ENCODE data around the gene KRT73. TPM values are rescaled to one million over a fixed set of nuclear protein-coding genes. Genes with fewer than 3 reads are reported as not detected.

Gene KRT73
- total and polyA plus RNA-seq, 2 of the 8 experiments (the other 6 are each of a cell fraction or from before 2014, with no cell fraction given), result not detected

GRCh38 chr12:52573743-52574142 is 44.6 kb downstream of the KRT73 start, which contains the start of gene KRT74:
TSS of gene KRT74 (minus strand) at chr12:52573843. CDS start at chr12:52573777, 66 bp downstream.
- Histone ChIP-seq H4K8ac (ENCODE audit: extremely low read depth, insufficient read depth, low read length) (no peak within 1 kb of the TSS), H4K20me1 (replicated peaks in 1 of 2; ENCODE audit: control insufficient read depth in 1 of 2, insufficient read depth in 2 of 2, low read length in 2 of 2) (no peaks in the 10 kb centered on the region), H3K27me3 (replicated peaks in 1 of 4; ENCODE audit: control insufficient read depth in 3 of 4, extremely low read depth in 1 of 4, insufficient read depth in 3 of 4, low read length in 3 of 4) (no peaks in the 10 kb centered on the region; a peak in 2 of 7 replicates), H3K4ac (replicated peaks; ENCODE audit: insufficient read length, low read depth, low read length) (no peak within 1 kb of the TSS), H2AK5ac (ENCODE audit: low read depth, low read length) (no peak within 1 kb of the TSS), H4K5ac (ENCODE audit: insufficient read length, low read depth, low read length) (no peak within 1 kb of the TSS), H2BK15ac (ENCODE audit: low read length) (no peak within 1 kb of the TSS), H3K36me3 (ENCODE audit: control insufficient read depth in 2 of 4, insufficient read depth in 4 of 4, low read length in 3 of 4) (no peaks in the 10 kb centered on the region), H3K4me1 (replicated peaks in 1 of 4; ENCODE audit: control insufficient read depth in 3 of 4, insufficient read depth in 4 of 4, low read length in 3 of 4) (no peaks in the 10 kb centered on the region), H2BK5ac (ENCODE audit: low read depth, low read length) (no peak within 1 kb of the TSS), H4K91ac (replicated peaks; ENCODE audit: insufficient read length, low read length) (no peak within 1 kb of the TSS), H3K79me1 (ENCODE audit: low read depth, low read length) (no peaks in the 10 kb centered on the region), H3K23ac (ENCODE audit: insufficient read length) (no peak within 1 kb of the TSS), H3K9ac (replicated peaks in 1 of 4; ENCODE audit: extremely low read depth in 1 of 4, low read depth in 3 of 4, low read length in 3 of 4) (no peak within 1 kb of the TSS), H2BK120ac (replicated peaks; ENCODE audit: low read depth, low read length) (no peak within 1 kb of the TSS), H3K14ac (ENCODE audit: insufficient read length) (no peak within 1 kb of the TSS), H2BK12ac (ENCODE audit: low read depth, low read length) (no peak within 1 kb of the TSS), H3K18ac (ENCODE audit: extremely low read depth, low read length) (no peak within 1 kb of the TSS; the same call in 1 of the 2 replicates), H3K9me3 (ENCODE audit: insufficient read depth in 2 of 2, low read depth in 1 of 2, low read length in 1 of 2) (no peaks in the 10 kb centered on the region), H3K4me3 (ENCODE audit: extremely low read depth in 1 of 4, insufficient read depth in 2 of 4, low read depth in 3 of 4, low read length in 4 of 4) (no peak within 1 kb of the TSS), H2BK20ac (ENCODE audit: low read length) (no peak within 1 kb of the TSS), H3K56ac (replicated peaks; ENCODE audit: insufficient read length, low read depth, low read length) (no peak within 1 kb of the TSS), H3K4me2 (ENCODE audit: insufficient read depth in 1 of 2, low read depth in 2 of 2, low read length in 2 of 2) (no peak within 1 kb of the TSS), H3K79me2 (ENCODE audit: control insufficient read depth in 1 of 2, insufficient read depth in 2 of 2, low read length in 2 of 2) (no peaks in the 10 kb centered on the region), H3K23me2 (ENCODE audit: low read depth, low read length) (no peaks in the 10 kb centered on the region), H3K27ac (ENCODE audit: low read depth, low read length) (no peak within 1 kb of the TSS), H2AFZ (ENCODE audit: low read length) (no peak within 1 kb of the TSS)
- no peak for TF ChIP-seq JUND (IDR thresholded peaks at IDR 0.05; ENCODE audit: low read length)
- TF ChIP-seq USF2 (IDR thresholded peaks at IDR 0.05; ENCODE audit: low read length), result no peak
- no peak for TF ChIP-seq POLR2A (IDR thresholded peaks at IDR 0.05; ENCODE audit: control extremely low read depth in 1 of 2, low read depth in 2 of 2, low read length in 2 of 2)
- no peak for TF ChIP-seq KDM4A (IDR thresholded peaks at IDR 0.05; ENCODE audit: low read depth, low read length, severe bottlenecking)
- no peak for FAIRE-seq
- ChIA-PET CTCF (ENCODE audit: partially characterized antibody) (interaction anchor here (0.8 to 4.7 kb wide), 18 partner anchors 9 to 362 kb away, joined by 3 to 29 read pairs (median 4); no protein-coding TSS in a partner anchor), POLR2A (ENCODE audit: partially characterized antibody) (no interaction called here)
- 93% methylated on average over 3 of the region's 3 CpGs; no CpG with 5 or more reads in 1 of the 2 experiments for WGBS, 2 experiments (ENCODE audit: extremely low coverage in 1 of 2, insufficient coverage in 1 of 2, insufficient read length in 1 of 2, insufficient replicate concordance in 2 of 2, low coverage in 1 of 2, low lambda C conversion rate in 2 of 2, missing lambda C conversion rate in 1 of 2)
- DNase-seq (ENCODE audit: low read depth in 1 of 2, low spot score in 2 of 2), result no peak

Measured in H1 (cell line).